Measurements from ENCODE around the gene SPAG6. TPM values are rescaled to one million over a fixed set of nuclear protein-coding genes. Genes with fewer than 3 reads are reported as not detected.

SPAG6 gene
- total and polyA plus RNA-seq, 9 of the 15 experiments (the other 6 are each of a cell fraction or from before 2014, with no cell fraction given): 3.5 to 23.1 (median 11.8) TPM

- no peak for TF ChIP-seq FOXP4 (CRISPR knock-in tag; IDR thresholded peaks at IDR 0.05; ENCODE audit: borderline replicate concordance)
- TF ChIP-seq HIVEP1 (CRISPR knock-in tag; IDR thresholded peaks at IDR 0.05): no peak
- 0 out of 2 replicates have a peak, but pooled peaks have one; percentile 40 for TF ChIP-seq ZNF740 (CRISPR knock-in tag; IDR thresholded peaks at IDR 0.05)
- peak in 1 of 2 experiments; percentile 41; a peak in 1 of 4 replicates for TF ChIP-seq ZNF740 (tag; IDR thresholded peaks at IDR 0.05)
- peak; percentile 22; the same call in 1 of the 2 replicates for TF ChIP-seq NBN (IDR thresholded peaks at IDR 0.05; ENCODE audit: low read depth)
- TF ChIP-seq MTA2 (IDR thresholded peaks at IDR 0.05; ENCODE audit: low read depth): no peak
- TF ChIP-seq FOS (IDR thresholded peaks at IDR 0.05; ENCODE audit: extremely low read depth, insufficient read length): no peak
- TF ChIP-seq HNRNPLL (IDR thresholded peaks at IDR 0.05; ENCODE audit: low read depth, low read length, poor library complexity, severe bottlenecking): peak; percentile 95
- no peak for TF ChIP-seq HDAC2 (IDR thresholded peaks at IDR 0.05)
- TF ChIP-seq SNIP1 (IDR thresholded peaks at IDR 0.05; ENCODE audit: low read depth): no peak
- TF ChIP-seq KDM5B (IDR thresholded peaks at IDR 0.05; ENCODE audit: insufficient replicate concordance, low read depth, low read length): peak; percentile 79
- no peak for TF ChIP-seq ZNF197 (CRISPR knock-in tag; IDR thresholded peaks at IDR 0.05; ENCODE audit: low read depth)
- peak; percentile 48; the same call in 1 of the 2 replicates for TF ChIP-seq BCOR (IDR thresholded peaks at IDR 0.05)
- no peak for TF ChIP-seq SRSF7 (optimal IDR thresholded peaks at IDR 0.05; ENCODE audit: low read depth, low read length)
- TF ChIP-seq E2F5 (CRISPR knock-in tag; IDR thresholded peaks at IDR 0.05): no peak
- no peak for TF ChIP-seq HNRNPK (IDR thresholded peaks at IDR 0.05; ENCODE audit: low read depth, low read length, poor library complexity, severe bottlenecking)
- no peak for TF ChIP-seq SRSF3 (IDR thresholded peaks at IDR 0.05; ENCODE audit: insufficient read depth, low read length)
- no peak for TF ChIP-seq RBM34 (IDR thresholded peaks at IDR 0.05; ENCODE audit: borderline replicate concordance, insufficient read depth, low read length)
- no peak for TF ChIP-seq TARDBP (IDR thresholded peaks at IDR 0.05)
- TF ChIP-seq CC2D1A (IDR thresholded peaks at IDR 0.05): 0 out of 2 replicates have a peak, but pooled peaks have one; percentile 30
- TF ChIP-seq ETS2 (tag; IDR thresholded peaks at IDR 0.05; ENCODE audit: borderline replicate concordance, poor library complexity, severe bottlenecking): no peak
- TF ChIP-seq ATF1 (CRISPR knock-in tag; IDR thresholded peaks at IDR 0.05): no peak
- TF ChIP-seq ATF1 (tag; IDR thresholded peaks at IDR 0.05): no peak
- peak; percentile 73 for TF ChIP-seq RBBP5 (IDR thresholded peaks at IDR 0.05; ENCODE audit: borderline replicate concordance, insufficient read depth, low read length, poor library complexity, severe bottlenecking)
- no peak for TF ChIP-seq ZNF212 (CRISPR knock-in tag; IDR thresholded peaks at IDR 0.05)
- peak; percentile 84 for TF ChIP-seq RBFOX2 (IDR thresholded peaks at IDR 0.05; ENCODE audit: low read depth, low read length)
Observed at GRCh38 chr10:22315455-22316285, 29.6 kb upstream of the SPAG6 start (continued).
